ENCODE measurements around the gene BRD7. TPM values are rescaled to one million over a fixed set of nuclear protein-coding genes. Genes with fewer than 3 reads are reported as not detected.

The BRD7 gene
- total RNA-seq, 1 experiment from 2014 or later = 40.0 TPM

DNA sequence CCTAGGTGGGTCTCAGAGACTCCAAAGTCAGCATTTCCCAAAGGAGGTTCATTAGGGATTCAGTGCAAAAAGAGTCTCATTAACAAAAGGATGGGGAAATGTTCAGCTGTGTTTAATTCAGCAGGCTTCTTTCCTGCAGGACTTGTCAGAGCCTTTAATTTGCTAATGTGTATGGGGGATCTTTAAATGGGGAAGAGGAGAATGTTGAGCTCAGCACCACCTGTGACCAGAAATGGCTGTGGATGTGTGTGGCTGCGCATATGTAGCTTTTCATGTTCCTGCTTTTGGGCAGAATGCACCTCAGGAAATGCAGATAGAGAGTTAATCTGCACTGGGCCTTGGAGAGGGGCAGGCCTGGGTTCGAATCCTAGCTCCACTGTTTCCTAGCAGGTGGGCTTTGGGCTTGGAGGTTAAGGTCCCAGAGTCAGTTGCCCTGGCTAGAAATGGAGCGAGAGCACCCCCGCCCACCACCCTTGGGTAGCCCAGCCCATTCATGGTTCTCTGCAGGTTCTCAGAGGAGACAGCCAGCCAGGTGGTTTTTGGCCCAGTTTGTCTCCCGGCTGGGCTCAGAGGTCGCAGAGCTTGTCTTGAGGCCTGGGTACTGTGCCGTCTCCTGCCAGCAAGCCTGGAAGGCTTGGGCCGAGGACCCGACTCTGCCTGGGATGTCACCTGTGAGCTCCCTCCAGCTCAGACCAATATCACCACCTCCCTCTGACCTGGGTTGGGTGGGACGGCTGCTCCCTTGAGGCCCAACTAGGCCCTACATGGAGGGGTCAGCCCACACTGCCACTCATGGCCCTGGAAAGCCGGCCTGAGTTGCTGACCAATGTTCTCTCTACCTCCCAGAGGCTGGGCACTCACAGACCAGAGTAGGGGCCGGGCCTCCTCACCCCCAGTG is 93.1 kb downstream of the BRD7 start:
- H2AFZ ChIP-seq (ENCODE audit: low read length) = no peak overlapping the region
- H4K20me1 ChIP-seq (ENCODE audit: low read length) = no peaks in the 10 kb centered on the region
- H3K4me2 ChIP-seq (ENCODE audit: low read length) = no peak overlapping the region
- H3K4me3 ChIP-seq (ENCODE audit: low read length) = no peak overlapping the region
- H3K9ac ChIP-seq (ENCODE audit: low read length) = no peak overlapping the region
- ChIA-PET CTCF (interaction anchor here (0.6 kb wide), 1 partner anchor 11 kb away, joined by 6 read pairs; no protein-coding TSS in a partner anchor), POLR2A (ENCODE audit: unreplicated experiment) (no interaction called here)
- H3K79me2 ChIP-seq (ENCODE audit: low read length) = no peaks in the 10 kb centered on the region
- no peak for DNase-seq
- H3K27ac ChIP-seq (ENCODE audit: low read length) = no peak overlapping the region
- H3K36me3 ChIP-seq (ENCODE audit: low read depth, low read length) = no peaks in the 10 kb centered on the region
- no peak for TF ChIP-seq EZH2phosphoT487 (IDR thresholded peaks at IDR 0.05; ENCODE audit: borderline replicate concordance, low read length)
- TF ChIP-seq, protein P1, sequence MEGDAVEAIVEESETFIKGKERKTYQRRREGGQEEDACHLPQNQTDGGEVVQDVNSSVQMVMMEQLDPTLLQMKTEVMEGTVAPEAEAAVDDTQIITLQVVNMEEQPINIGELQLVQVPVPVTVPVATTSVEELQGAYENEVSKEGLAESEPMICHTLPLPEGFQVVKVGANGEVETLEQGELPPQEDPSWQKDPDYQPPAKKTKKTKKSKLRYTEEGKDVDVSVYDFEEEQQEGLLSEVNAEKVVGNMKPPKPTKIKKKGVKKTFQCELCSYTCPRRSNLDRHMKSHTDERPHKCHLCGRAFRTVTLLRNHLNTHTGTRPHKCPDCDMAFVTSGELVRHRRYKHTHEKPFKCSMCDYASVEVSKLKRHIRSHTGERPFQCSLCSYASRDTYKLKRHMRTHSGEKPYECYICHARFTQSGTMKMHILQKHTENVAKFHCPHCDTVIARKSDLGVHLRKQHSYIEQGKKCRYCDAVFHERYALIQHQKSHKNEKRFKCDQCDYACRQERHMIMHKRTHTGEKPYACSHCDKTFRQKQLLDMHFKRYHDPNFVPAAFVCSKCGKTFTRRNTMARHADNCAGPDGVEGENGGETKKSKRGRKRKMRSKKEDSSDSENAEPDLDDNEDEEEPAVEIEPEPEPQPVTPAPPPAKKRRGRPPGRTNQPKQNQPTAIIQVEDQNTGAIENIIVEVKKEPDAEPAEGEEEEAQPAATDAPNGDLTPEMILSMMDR (conservative IDR thresholded peaks at IDR 0.05; ENCODE audit: low read depth, low read length) = no peak
- TF ChIP-seq EZH2 (IDR thresholded peaks at IDR 0.05; ENCODE audit: low read length, unreplicated experiment) = no peak
- no peaks in the 10 kb centered on the region for H3K9me3 ChIP-seq (ENCODE audit: low read length)
- no peak for ATAC-seq
- no peaks in the 10 kb centered on the region for H3F3A ChIP-seq (ENCODE audit: low read length, unreplicated experiment)
- no peaks in the 10 kb centered on the region for H3K4me1 ChIP-seq (ENCODE audit: insufficient read depth, low read length)
- H3K27me3 ChIP-seq (ENCODE audit: low read length) = no peaks in the 10 kb centered on the region
- no peaks in the 10 kb centered on the region for H3K9me2 ChIP-seq (replicated peaks; ENCODE audit: low read length)
- intact Hi-C loops (cut with micrococcal nuclease) = no loop called here
- no TSS peak for BruUV-seq (replicated peaks)

DNA sequence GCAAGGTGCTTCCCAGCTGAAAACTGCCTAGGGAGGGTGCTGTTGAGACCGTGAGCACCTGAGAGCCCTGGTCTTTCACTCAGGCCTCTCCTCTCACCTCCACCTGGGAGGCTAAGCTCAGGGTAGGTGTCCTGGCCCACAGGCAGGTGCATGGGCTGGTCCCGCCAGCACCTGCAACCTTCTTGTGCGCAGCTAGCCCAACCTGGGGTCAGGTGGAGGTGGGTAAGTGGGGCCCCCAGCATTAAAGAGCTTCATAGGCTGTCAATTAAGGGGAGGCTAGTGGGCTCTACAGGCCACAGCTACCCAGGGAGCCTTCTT is 93.7 kb downstream of the BRD7 start:
- DNase-seq = no peak
- no peak overlapping the region for H3K4me2 ChIP-seq (ENCODE audit: low read length)
- H2AFZ ChIP-seq (ENCODE audit: low read length) = no peak overlapping the region
- H3K27me3 ChIP-seq (ENCODE audit: low read length) = no peaks in the 10 kb centered on the region
- intact Hi-C loops (cut with micrococcal nuclease) = no loop called here
- H3K9me3 ChIP-seq (ENCODE audit: low read length) = no peaks in the 10 kb centered on the region
- no peak overlapping the region for H3K9ac ChIP-seq (ENCODE audit: low read length)
- ChIA-PET CTCF (interaction anchor here (0.6 kb wide), 1 partner anchor 11 kb away, joined by 6 read pairs; no protein-coding TSS in a partner anchor), POLR2A (ENCODE audit: unreplicated experiment) (no interaction called here)
- H3K4me3 ChIP-seq (ENCODE audit: low read length) = no peak overlapping the region
- TF ChIP-seq, protein P1 (conservative IDR thresholded peaks at IDR 0.05; ENCODE audit: low read depth, low read length) = no peak
- TF ChIP-seq EZH2 (IDR thresholded peaks at IDR 0.05; ENCODE audit: low read length, unreplicated experiment) = no peak
- no peaks in the 10 kb centered on the region for H4K20me1 ChIP-seq (ENCODE audit: low read length)
- H3K9me2 ChIP-seq (replicated peaks; ENCODE audit: low read length) = no peaks in the 10 kb centered on the region
- no peak for ATAC-seq
- no TSS peak for BruUV-seq (replicated peaks)
- no peaks in the 10 kb centered on the region for H3K4me1 ChIP-seq (ENCODE audit: insufficient read depth, low read length)
- H3F3A ChIP-seq (ENCODE audit: low read length, unreplicated experiment) = no peaks in the 10 kb centered on the region
- no peak overlapping the region for H3K27ac ChIP-seq (ENCODE audit: low read length)
- H3K79me2 ChIP-seq (ENCODE audit: low read length) = no peaks in the 10 kb centered on the region
- H3K36me3 ChIP-seq (ENCODE audit: low read depth, low read length) = no peaks in the 10 kb centered on the region

Data from PC-3 (cell line).